ENCODE measurements around the gene NOS1AP. TPM values are rescaled to one million over a fixed set of nuclear protein-coding genes. Genes with fewer than 3 reads are reported as not detected.
A peak's percentile ranks its signal among the peaks of the same experiment; 100 is the strongest.

Gene NOS1AP
- polyA plus RNA-seq, 3 donors: 0.12 TPM; not detected in 2

DNA sequence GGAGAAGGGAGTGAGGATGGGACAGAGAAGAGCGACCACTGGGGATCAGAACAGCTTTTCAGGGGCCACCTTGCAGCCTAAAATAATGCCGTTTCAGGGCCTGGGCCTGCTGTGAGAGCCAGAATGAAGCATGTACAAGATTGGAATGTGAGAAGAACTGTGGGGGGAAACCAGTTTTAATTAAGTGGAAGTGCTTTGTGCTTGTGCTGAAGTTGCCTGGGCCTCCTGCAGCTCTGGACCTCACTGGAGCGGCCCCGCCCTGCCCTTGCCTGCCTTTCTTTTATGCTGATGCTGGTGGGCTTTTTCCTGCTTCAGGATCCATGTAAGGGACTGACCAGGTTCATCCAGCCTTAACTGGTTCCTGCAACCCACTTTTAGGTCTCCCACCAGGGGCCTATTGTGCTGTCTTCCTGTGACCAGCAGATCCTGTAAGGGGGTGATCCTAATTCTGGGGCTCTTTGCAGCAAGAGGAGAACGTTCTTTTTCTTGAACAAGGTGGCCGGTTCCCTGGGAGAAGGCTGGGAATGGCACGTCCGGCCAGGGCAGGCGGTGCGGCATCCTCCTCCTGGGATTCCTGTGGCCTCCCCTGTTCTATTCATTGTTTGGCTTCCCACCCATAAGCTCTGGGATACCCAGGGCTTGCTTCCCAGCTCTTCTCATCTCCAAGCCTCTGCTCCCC lies 315.2 kb downstream of the NOS1AP start:
- 100% methylated on average over 5 of the region's 10 CpGs for WGBS (ENCODE audit: insufficient coverage)
- TF ChIP-seq, protein P1, sequence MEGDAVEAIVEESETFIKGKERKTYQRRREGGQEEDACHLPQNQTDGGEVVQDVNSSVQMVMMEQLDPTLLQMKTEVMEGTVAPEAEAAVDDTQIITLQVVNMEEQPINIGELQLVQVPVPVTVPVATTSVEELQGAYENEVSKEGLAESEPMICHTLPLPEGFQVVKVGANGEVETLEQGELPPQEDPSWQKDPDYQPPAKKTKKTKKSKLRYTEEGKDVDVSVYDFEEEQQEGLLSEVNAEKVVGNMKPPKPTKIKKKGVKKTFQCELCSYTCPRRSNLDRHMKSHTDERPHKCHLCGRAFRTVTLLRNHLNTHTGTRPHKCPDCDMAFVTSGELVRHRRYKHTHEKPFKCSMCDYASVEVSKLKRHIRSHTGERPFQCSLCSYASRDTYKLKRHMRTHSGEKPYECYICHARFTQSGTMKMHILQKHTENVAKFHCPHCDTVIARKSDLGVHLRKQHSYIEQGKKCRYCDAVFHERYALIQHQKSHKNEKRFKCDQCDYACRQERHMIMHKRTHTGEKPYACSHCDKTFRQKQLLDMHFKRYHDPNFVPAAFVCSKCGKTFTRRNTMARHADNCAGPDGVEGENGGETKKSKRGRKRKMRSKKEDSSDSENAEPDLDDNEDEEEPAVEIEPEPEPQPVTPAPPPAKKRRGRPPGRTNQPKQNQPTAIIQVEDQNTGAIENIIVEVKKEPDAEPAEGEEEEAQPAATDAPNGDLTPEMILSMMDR (IDR thresholded peaks at IDR 0.05): no peak
- no peak overlapping the region for H3K4me3 ChIP-seq (replicated peaks in 1 of 3; ENCODE audit: low read depth in 2 of 3, low read length in 3 of 3)

DNA sequence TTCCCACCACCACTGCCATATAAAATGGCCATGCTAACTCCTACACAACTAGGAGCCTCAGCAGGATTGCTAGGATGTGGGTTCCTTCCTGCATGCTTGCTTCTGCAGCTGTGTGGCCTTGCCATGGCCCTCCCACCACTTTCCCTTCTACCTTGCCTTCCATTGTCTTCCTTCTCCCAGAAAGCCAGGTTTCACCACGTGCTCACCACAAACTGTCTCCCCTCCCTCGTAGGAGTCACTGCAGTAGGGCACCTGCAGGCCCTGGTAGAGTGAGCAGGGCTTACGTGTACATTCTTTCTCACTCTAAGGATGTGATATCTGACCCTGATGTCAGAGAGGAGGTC lies 315.8 kb downstream of the NOS1AP start:
- H3K79me2 ChIP-seq (ENCODE audit: insufficient read depth, low read length): no peaks in the 10 kb centered on the region
- H3K9ac ChIP-seq (ENCODE audit: insufficient read depth, low read length, poor library complexity, severe bottlenecking): no peak overlapping the region
- Mint-ChIP-seq H3K36me3 (no peaks in the 10 kb centered on the region), H3K27ac (no peak overlapping the region), H3K9me3 (no peaks in the 10 kb centered on the region), H3K4me1 (peaks cover 35% of the 10 kb centered on the region), H3K27me3 (ENCODE audit: low read depth in 3 of 3) (peaks cover 0 to 2% (median 0%) of the 10 kb centered on the region in 3 donors), H3K4me3 (peak overlapping the region in 1 of 2 donors; percentile 37)
- intact Hi-C loops (cut with micrococcal nuclease): no loop called here
- no peak for DNase-seq
- TF ChIP-seq, protein P1 (IDR thresholded peaks at IDR 0.05): no peak
- H3K9me3 ChIP-seq (replicated peaks in 1 of 2; ENCODE audit: control insufficient read depth in 1 of 2, insufficient read depth in 1 of 2, low read length in 2 of 2): no peaks in the 10 kb centered on the region
- H3K4me2 ChIP-seq (replicated peaks; ENCODE audit: extremely low read depth, low read length, poor library complexity, severe bottlenecking): no peak overlapping the region
- H3K27ac ChIP-seq (ENCODE audit: low read depth in 1 of 2, low read length in 2 of 2): no peak overlapping the region
- H4K20me1 ChIP-seq (ENCODE audit: insufficient read depth, low read length): no peaks in the 10 kb centered on the region
- no CpG with 5 or more reads among the region's 3 CpGs for WGBS (ENCODE audit: insufficient coverage)
- H3K4me3 ChIP-seq (replicated peaks in 1 of 3; ENCODE audit: low read depth in 2 of 3, low read length in 3 of 3): no peak overlapping the region
- no peak overlapping the region for H2AFZ ChIP-seq (ENCODE audit: insufficient read depth, low read depth, low read length, poor library complexity, severe bottlenecking)
- peaks cover 13 to 31% of the 10 kb centered on the region in 2 donors for H3K4me1 ChIP-seq (ENCODE audit: control insufficient read depth in 1 of 2, insufficient read depth in 2 of 2, low read length in 2 of 2)
- H3K36me3 ChIP-seq (replicated peaks in 1 of 2; ENCODE audit: control insufficient read depth in 1 of 2, insufficient read depth in 2 of 2, low read length in 2 of 2): no peaks in the 10 kb centered on the region
- no peaks in the 10 kb centered on the region for H3K27me3 ChIP-seq (ENCODE audit: control insufficient read depth in 2 of 2, insufficient read depth in 2 of 2, low read length in 2 of 2)

More for the DNA sequence above, 315.2 kb downstream of the NOS1AP start:
- Mint-ChIP-seq H3K4me3 (no peak overlapping the region), H3K27ac (no peak overlapping the region), H3K36me3 (no peaks in the 10 kb centered on the region), H3K9me3 (no peaks in the 10 kb centered on the region), H3K4me1 (peaks cover 34% of the 10 kb centered on the region), H3K27me3 (ENCODE audit: low read depth in 3 of 3) (peaks cover 0 to 2% (median 0%) of the 10 kb centered on the region in 3 donors)
- no peak overlapping the region for H3K9ac ChIP-seq (ENCODE audit: insufficient read depth, low read length, poor library complexity, severe bottlenecking)
- H4K20me1 ChIP-seq (ENCODE audit: insufficient read depth, low read length): no peaks in the 10 kb centered on the region
- H3K4me1 ChIP-seq (ENCODE audit: control insufficient read depth in 1 of 2, insufficient read depth in 2 of 2, low read length in 2 of 2): peaks cover 13 to 31% of the 10 kb centered on the region in 2 donors
- H3K79me2 ChIP-seq (ENCODE audit: insufficient read depth, low read length): no peaks in the 10 kb centered on the region
- H3K27ac ChIP-seq (ENCODE audit: low read depth in 1 of 2, low read length in 2 of 2): no peak overlapping the region
- no peak overlapping the region for H2AFZ ChIP-seq (ENCODE audit: insufficient read depth, low read depth, low read length, poor library complexity, severe bottlenecking)
- H3K27me3 ChIP-seq (ENCODE audit: control insufficient read depth in 2 of 2, insufficient read depth in 2 of 2, low read length in 2 of 2): no peaks in the 10 kb centered on the region
- no peaks in the 10 kb centered on the region for H3K9me3 ChIP-seq (replicated peaks in 1 of 2; ENCODE audit: control insufficient read depth in 1 of 2, insufficient read depth in 1 of 2, low read length in 2 of 2)
- intact Hi-C loops (cut with micrococcal nuclease): no loop called here
- H3K36me3 ChIP-seq (replicated peaks in 1 of 2; ENCODE audit: control insufficient read depth in 1 of 2, insufficient read depth in 2 of 2, low read length in 2 of 2): no peaks in the 10 kb centered on the region
- DNase-seq: no peak
- H3K4me2 ChIP-seq (replicated peaks; ENCODE audit: extremely low read depth, low read length, poor library complexity, severe bottlenecking): no peak overlapping the region
